HEK293 (cell line): ENCODE measurements around the gene ABCB11.

Experiments
- CTCF ChIA-PET: fragments of 350-600 bp; formaldehyde crosslinking; extraction: SDS; loops from one replicate; lab custom pipeline; 2021; ENCODE audit warnings: antibody characterized with exemption; lab: Yijun Ruan, JAX
- POLR2A ChIA-PET: fragments of 300-600 bp; formaldehyde crosslinking; extraction: SDS; loops from one replicate; lab custom pipeline; 2020; ENCODE audit warnings: antibody characterized with exemption, inconsistent platforms; lab: Yijun Ruan, JAX
- H3K27ac ChIP-seq: fragments of 200-500 bp; sonication (Bioruptor generic); 2 replicates; pipeline ENCODE4 v1.5.1; 2014; ENCODE audit warnings: low read depth, low read length, control low read depth, inconsistent platforms; ENCODE audit errors: extremely low read depth
- H3K36me3 ChIP-seq, 2 experiments: fragments of 200-500 bp in 1 of 2; sonication (Bioruptor generic) in 1 of 2; 1 replicate in 1 of 2; 2 replicates in 1 of 2; pipeline ENCODE4 v1.5.1; 2014 to 2017; ENCODE audit warnings: inconsistent platforms in 2 of 2, low read length in 2 of 2; ENCODE audit not compliant: control insufficient read depth in 2 of 2, insufficient read depth in 1 of 2
- H3K4me1 ChIP-seq: fragments of 200-500 bp; sonication (Bioruptor generic); 2 replicates; pipeline ENCODE4 v1.5.1; 2014; ENCODE audit warnings: mild to moderate bottlenecking, low read length, inconsistent platforms; ENCODE audit not compliant: control insufficient read depth, insufficient read depth
- H3K4me3 ChIP-seq: 2 replicates; pipeline ENCODE4 v1.5.1; 2011; ENCODE audit warnings: low read depth, mild to moderate bottlenecking, control low read depth, low read length, moderate library complexity
- H3K9me3 ChIP-seq: fragments of 200-500 bp; sonication (Bioruptor generic); 2 replicates; pipeline ENCODE4 v1.5.1; 2014; ENCODE audit warnings: low read depth, low read length, inconsistent platforms; ENCODE audit not compliant: control insufficient read depth, insufficient read depth
- GLI4 ChIP-seq: fragments of 450-650 bp; formaldehyde crosslinking; IDR thresholded peaks from 2 replicates; pipeline ENCODE4 v1.5.1; 2016; ENCODE audit warnings: missing biosample characterization, missing genetic modification characterization
- PRDM6 ChIP-seq: fragments of 450-650 bp; formaldehyde crosslinking; IDR thresholded peaks from 2 replicates; pipeline ENCODE4 v1.5.1; 2017; ENCODE audit warnings: missing biosample characterization, missing genetic modification characterization
- ZBTB10 ChIP-seq: fragments of 450-650 bp; formaldehyde crosslinking; IDR thresholded peaks from 2 replicates; pipeline ENCODE4 v1.5.1; 2016; ENCODE audit warnings: missing biosample characterization, missing genetic modification characterization
- ZBTB8A ChIP-seq: fragments of 450-650 bp; formaldehyde crosslinking; IDR thresholded peaks from 2 replicates; pipeline ENCODE4 v1.5.1; 2016; ENCODE audit warnings: missing biosample characterization, missing genetic modification characterization
- ZFP37 ChIP-seq: fragments of 450-650 bp; formaldehyde crosslinking; IDR thresholded peaks from 2 replicates; pipeline ENCODE4 v1.5.1; 2016; ENCODE audit warnings: missing biosample characterization, missing genetic modification characterization
- ZNF114 ChIP-seq: fragments of 450-650 bp; formaldehyde crosslinking; IDR thresholded peaks from 2 replicates; pipeline ENCODE4 v1.5.0; 2017; ENCODE audit warnings: missing biosample characterization, missing genetic modification characterization
- ZNF121 ChIP-seq: fragments of 450-650 bp; formaldehyde crosslinking; IDR thresholded peaks from 2 replicates; pipeline ENCODE4 v1.5.1; 2016; ENCODE audit warnings: missing biosample characterization, missing genetic modification characterization
- ZNF157 ChIP-seq: fragments of 450-650 bp; formaldehyde crosslinking; IDR thresholded peaks from 2 replicates; pipeline ENCODE4 v1.5.1; 2016; ENCODE audit warnings: missing biosample characterization, missing genetic modification characterization
- ZNF174 ChIP-seq: fragments of 450-650 bp; formaldehyde crosslinking; IDR thresholded peaks from 2 replicates; pipeline ENCODE4 v1.5.0; 2017; ENCODE audit warnings: missing biosample characterization, mild to moderate bottlenecking, missing genetic modification characterization
- ZNF175 ChIP-seq: fragments of 450-650 bp; formaldehyde crosslinking; IDR thresholded peaks from 2 replicates; pipeline ENCODE4 v1.5.1; 2016; ENCODE audit warnings: missing biosample characterization, missing genetic modification characterization
- ZNF239 ChIP-seq: fragments of 450-650 bp; formaldehyde crosslinking; IDR thresholded peaks from 2 replicates; pipeline ENCODE4 v1.5.1; 2016; ENCODE audit warnings: missing biosample characterization, missing genetic modification characterization
- ZNF335 ChIP-seq: fragments of 450-650 bp; formaldehyde crosslinking; conservative IDR thresholded peaks from 2 replicates; pipeline ENCODE4 v1.5.1; 2016; ENCODE audit warnings: missing biosample characterization, missing genetic modification characterization
- ZNF549 ChIP-seq: fragments of 450-650 bp; IDR thresholded peaks from 2 replicates; pipeline ENCODE4 v1.5.1; 2018; ENCODE audit warnings: missing biosample characterization, missing genetic modification characterization, mild to moderate bottlenecking, inconsistent platforms, moderate library complexity
- ZNF623 ChIP-seq: fragments of 450-650 bp; formaldehyde crosslinking; IDR thresholded peaks from 2 replicates; pipeline ENCODE4 v1.5.1; 2016; ENCODE audit warnings: missing biosample characterization, missing genetic modification characterization
- ZNF707 ChIP-seq: fragments of 450-650 bp; formaldehyde crosslinking; IDR thresholded peaks from 2 replicates; pipeline ENCODE4 v1.5.1; 2016; ENCODE audit warnings: missing biosample characterization, missing genetic modification characterization
- ZNF747 ChIP-seq: fragments of 450-650 bp; formaldehyde crosslinking; IDR thresholded peaks from 2 replicates; pipeline ENCODE4 v1.5.1; 2016; ENCODE audit warnings: missing biosample characterization, missing genetic modification characterization
- ZNF76 ChIP-seq: fragments of 450-650 bp; formaldehyde crosslinking; IDR thresholded peaks from 2 replicates; pipeline ENCODE4; 2016; ENCODE audit warnings: low read depth, missing biosample characterization, missing genetic modification characterization, borderline replicate concordance
- ZNF768 ChIP-seq: fragments of 450-650 bp; formaldehyde crosslinking; IDR thresholded peaks from 2 replicates; pipeline ENCODE4 v1.5.1; 2018; ENCODE audit warnings: missing biosample characterization, mild to moderate bottlenecking, missing genetic modification characterization
- ZNF777 ChIP-seq: fragments of 450-650 bp; formaldehyde crosslinking; IDR thresholded peaks from 2 replicates; pipeline ENCODE4 v1.5.1; 2017; ENCODE audit warnings: missing biosample characterization, missing genetic modification characterization, borderline replicate concordance
- TF ChIP-seq, protein P1 (sequence below): fragments of 450-650 bp; formaldehyde crosslinking; IDR thresholded peaks from 2 replicates; pipeline ENCODE4 v1.5.1; 2016; ENCODE audit warnings: missing biosample characterization, missing genetic modification characterization
- TF ChIP-seq, protein P2 (sequence below): fragments of 450-650 bp; formaldehyde crosslinking; IDR thresholded peaks from 2 replicates; pipeline ENCODE4 v1.5.1; 2016; ENCODE audit warnings: missing biosample characterization, missing genetic modification characterization
- TF ChIP-seq, protein P3 (sequence below): fragments of 450-650 bp; formaldehyde crosslinking; IDR thresholded peaks from 2 replicates; pipeline ENCODE4 v1.5.1; 2016; ENCODE audit warnings: missing biosample characterization, missing genetic modification characterization
- TF ChIP-seq, protein P4 (sequence below): fragments of 450-650 bp; formaldehyde crosslinking; IDR thresholded peaks from 2 replicates; pipeline ENCODE4 v1.5.1; 2016; ENCODE audit warnings: missing biosample characterization, missing genetic modification characterization

The ABCB11 gene

GRCh38 chr2:168968342-168968741, 62.8 kb downstream of the ABCB11 start (continued):
- TF ChIP-seq ZNF76 (tag by site-specific recombination) (no peak), ZNF121 (tag by site-specific recombination) (no peak), ZBTB10 (no peak), ZNF335 (tag by site-specific recombination) (no peak), ZNF239 (tag by site-specific recombination) (no peak), ZNF747 (tag by site-specific recombination) (no peak), PRDM6 (no peak), ZNF175 (no peak), ZNF114 (no peak), ZNF174 (no peak), ZNF777 (tag by site-specific recombination) (no peak), ZNF707 (tag by site-specific recombination) (no peak), ZNF623 (tag by site-specific recombination) (no peak)

DNA sequence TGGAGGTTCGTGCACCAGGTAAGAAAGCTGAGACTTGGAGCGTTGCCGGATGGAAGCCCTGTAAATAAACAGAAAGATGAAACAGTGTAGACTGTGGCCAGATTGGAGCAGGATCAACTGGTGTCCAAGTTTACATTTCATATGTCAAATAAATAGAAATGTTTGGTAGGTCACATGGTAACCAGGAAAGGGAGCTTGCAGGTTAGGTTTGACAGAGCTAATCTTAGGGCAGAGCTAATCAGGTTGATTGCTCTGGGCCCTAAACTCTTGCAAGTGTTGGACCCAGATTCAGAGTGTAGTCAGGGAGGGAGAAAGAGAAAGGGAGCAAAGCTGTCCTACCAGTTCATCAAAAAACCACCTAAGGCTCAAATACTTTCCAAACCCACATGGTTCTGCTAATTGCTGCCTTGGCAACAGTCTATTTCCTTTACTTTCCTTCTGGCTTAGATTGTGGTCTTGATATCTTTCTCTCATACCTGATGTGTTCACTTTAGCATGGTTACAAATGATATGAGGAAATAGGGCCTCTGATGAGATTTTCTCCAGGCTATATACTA, 66.8 kb downstream of the ABCB11 start:
- Histone ChIP-seq H3K36me3 (no peaks in the 10 kb centered on the region), H3K9me3 (no peaks in the 10 kb centered on the region), H3K27ac (no peak overlapping the region)
- POLR2A ChIA-PET: no interaction called here
- TF ChIP-seq, protein P1, sequence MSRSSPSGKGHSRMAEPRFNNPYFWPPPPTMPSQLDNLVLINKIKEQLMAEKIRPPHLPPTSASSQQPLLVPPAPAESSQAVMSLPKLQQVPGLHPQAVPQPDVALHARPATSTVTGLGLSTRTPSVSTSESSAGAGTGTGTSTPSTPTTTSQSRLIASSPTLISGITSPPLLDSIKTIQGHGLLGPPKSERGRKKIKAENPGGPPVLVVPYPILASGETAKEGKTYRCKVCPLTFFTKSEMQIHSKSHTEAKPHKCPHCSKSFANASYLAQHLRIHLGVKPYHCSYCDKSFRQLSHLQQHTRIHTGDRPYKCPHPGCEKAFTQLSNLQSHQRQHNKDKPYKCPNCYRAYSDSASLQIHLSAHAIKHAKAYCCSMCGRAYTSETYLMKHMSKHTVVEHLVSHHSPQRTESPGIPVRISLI (tag by site-specific recombination): no peak
- TF ChIP-seq ZNF768 (tag by site-specific recombination): no peak
- TF ChIP-seq ZFP37 (tag by site-specific recombination): no peak
- TF ChIP-seq ZNF549 (tag by site-specific recombination): no peak
- TF ChIP-seq, protein P2, sequence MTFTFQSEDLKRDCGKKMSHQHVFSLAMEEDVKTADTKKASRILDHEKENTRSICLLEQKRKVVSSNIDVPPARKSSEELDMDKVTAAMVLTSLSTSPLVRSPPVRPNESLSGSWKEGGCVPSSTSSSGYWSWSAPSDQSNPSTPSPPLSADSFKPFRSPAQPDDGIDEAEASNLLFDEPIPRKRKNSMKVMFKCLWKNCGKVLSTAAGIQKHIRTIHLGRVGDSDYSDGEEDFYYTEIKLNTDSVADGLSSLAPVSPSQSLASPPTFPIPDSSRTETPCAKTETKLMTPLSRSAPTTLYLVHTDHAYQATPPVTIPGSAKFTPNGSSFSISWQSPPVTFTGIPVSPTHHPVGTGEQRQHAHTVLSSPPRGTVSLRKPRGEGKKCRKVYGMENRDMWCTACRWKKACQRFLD: no peak
- TF ChIP-seq, all 188 proteins: peak for 0
- no peak overlapping the region for H3K4me3 ChIP-seq
- H3K4me1 ChIP-seq: no peaks in the 10 kb centered on the region
- CTCF ChIA-PET: interaction anchor here (1.5 to 4.7 kb wide), 6 partner anchors 16 to 432 kb away, joined by 4 to 32 read pairs (median 11); no protein-coding TSS in a partner anchor

DNA sequence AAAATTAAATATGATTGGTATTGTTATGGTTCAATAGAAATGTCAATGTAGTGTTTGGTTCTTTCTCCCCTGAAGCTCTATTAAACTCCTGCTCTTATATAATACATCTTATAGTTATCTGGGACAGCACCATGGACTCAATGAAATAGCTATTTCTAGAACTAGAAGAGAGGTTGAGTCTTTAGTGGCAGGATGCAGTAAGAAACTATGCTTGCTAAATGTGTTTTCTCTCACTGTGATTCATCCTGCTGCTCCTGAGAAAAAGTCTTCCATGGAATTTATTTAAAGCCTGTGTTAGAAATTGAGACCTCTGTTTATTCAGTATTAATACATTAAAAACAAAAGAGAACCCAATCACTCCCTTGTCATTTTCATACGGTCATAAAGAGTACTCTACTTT, 68.5 kb downstream of the ABCB11 start:
- ChIA-PET POLR2A (no interaction called here), CTCF (interaction anchor here (0.6 to 4.7 kb wide), 13 partner anchors 10 to 435 kb away, joined by 3 to 32 read pairs (median 5); no protein-coding TSS in a partner anchor)
- H3K4me3 ChIP-seq: no peak overlapping the region
- H3K4me1 ChIP-seq: no peaks in the 10 kb centered on the region
- no peaks in the 10 kb centered on the region for H3K9me3 ChIP-seq
- no peaks in the 10 kb centered on the region for H3K36me3 ChIP-seq
- H3K27ac ChIP-seq: no peak overlapping the region
- TF ChIP-seq ZBTB8A: no peak
- TF ChIP-seq, protein P3, sequence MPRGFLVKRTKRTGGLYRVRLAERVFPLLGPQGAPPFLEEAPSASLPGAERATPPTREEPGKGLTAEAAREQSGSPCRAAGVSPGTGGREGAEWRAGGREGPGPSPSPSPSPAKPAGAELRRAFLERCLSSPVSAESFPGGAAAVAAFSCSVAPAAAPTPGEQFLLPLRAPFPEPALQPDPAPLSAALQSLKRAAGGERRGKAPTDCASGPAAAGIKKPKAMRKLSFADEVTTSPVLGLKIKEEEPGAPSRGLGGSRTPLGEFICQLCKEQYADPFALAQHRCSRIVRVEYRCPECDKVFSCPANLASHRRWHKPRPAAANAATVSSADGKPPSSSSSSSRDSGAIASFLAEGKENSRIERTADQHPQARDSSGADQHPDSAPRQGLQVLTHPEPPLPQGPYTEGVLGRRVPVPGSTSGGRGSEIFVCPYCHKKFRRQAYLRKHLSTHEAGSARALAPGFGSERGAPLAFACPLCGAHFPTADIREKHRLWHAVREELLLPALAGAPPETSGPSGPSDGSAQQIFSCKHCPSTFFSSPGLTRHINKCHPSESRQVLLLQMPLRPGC (tag by site-specific recombination): no peak
- TF ChIP-seq GLI4 (tag by site-specific recombination): no peak
- TF ChIP-seq, protein P4, sequence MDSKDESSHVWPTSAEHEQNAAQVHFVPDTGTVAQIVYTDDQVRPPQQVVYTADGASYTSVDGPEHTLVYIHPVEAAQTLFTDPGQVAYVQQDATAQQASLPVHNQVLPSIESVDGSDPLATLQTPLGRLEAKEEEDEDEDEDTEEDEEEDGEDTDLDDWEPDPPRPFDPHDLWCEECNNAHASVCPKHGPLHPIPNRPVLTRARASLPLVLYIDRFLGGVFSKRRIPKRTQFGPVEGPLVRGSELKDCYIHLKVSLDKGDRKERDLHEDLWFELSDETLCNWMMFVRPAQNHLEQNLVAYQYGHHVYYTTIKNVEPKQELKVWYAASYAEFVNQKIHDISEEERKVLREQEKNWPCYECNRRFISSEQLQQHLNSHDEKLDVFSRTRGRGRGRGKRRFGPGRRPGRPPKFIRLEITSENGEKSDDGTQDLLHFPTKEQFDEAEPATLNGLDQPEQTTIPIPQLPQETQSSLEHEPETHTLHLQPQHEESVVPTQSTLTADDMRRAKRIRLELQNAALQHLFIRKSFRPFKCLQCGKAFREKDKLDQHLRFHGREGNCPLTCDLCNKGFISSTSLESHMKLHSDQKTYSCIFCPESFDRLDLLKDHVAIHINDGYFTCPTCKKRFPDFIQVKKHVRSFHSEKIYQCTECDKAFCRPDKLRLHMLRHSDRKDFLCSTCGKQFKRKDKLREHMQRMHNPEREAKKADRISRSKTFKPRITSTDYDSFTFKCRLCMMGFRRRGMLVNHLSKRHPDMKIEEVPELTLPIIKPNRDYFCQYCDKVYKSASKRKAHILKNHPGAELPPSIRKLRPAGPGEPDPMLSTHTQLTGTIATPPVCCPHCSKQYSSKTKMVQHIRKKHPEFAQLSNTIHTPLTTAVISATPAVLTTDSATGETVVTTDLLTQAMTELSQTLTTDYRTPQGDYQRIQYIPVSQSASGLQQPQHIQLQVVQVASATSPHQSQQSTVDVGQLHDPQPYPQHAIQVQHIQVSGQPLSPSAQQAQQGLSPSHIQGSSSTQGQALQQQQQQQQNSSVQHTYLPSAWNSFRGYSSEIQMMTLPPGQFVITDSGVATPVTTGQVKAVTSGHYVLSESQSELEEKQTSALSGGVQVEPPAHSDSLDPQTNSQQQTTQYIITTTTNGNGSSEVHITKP (tag by site-specific recombination): no peak
- no peak for TF ChIP-seq ZNF157 (tag by site-specific recombination)
